IMR-90 (cell line): ENCODE measurements around the gene IST1. TPM values are rescaled to one million over a fixed set of nuclear protein-coding genes. Genes with fewer than 3 reads are reported as not detected.

Experiments used
- ATAC-seq: fragments of 200-7000 bp; cut with Tn5 transposase; 2 replicates; pipeline ENCODE4 v1.9.1; 2020; ENCODE audit warnings: low read depth, mild to moderate bottlenecking, moderate library complexity
- BruUV-seq: library from RNA; stranded (reverse); fragments of 400-500 nt; replicated peaks from 2 replicates; lab custom pipeline; 2021; lab: Mats Ljungman, UMichigan
- CTCF ChIA-PET: fragments of 300-600 bp; formaldehyde crosslinking; extraction: SDS; loops from one replicate; lab custom pipeline; 2021; ENCODE audit warnings: antibody characterized with exemption; lab: Yijun Ruan, JAX
- POLR2A ChIA-PET: fragments of 300-600 bp; sonication (Branson Sonifier 250); formaldehyde crosslinking; loops from one replicate; lab custom pipeline; 2022; ENCODE audit warnings: antibody characterized with exemption; ENCODE audit not compliant: unreplicated experiment; lab: Charles Lee
- DNase-seq: peaks from one replicate; pipeline ENCODE4 v3.0.0; 2013
- H2AFZ ChIP-seq: replicated peaks from 2 replicates; pipeline ENCODE3; 2013; ENCODE audit warnings: low read length, mild to moderate bottlenecking; ENCODE audit not compliant: poor library complexity
- H2AK5ac ChIP-seq: 2 replicates; pipeline ENCODE4 v1.6.1; 2013; ENCODE audit warnings: low read depth, low read length, inconsistent platforms
- H2AK9ac ChIP-seq: replicated peaks from 2 replicates; pipeline ENCODE3; 2013; ENCODE audit warnings: mild to moderate bottlenecking, low read depth, low read length, moderate library complexity; ENCODE audit not compliant: poor library complexity
- H2BK120ac ChIP-seq: 2 replicates; pipeline ENCODE4 v1.6.1; 2013; ENCODE audit warnings: low read depth, low read length, inconsistent platforms
- H2BK15ac ChIP-seq: 3 replicates; pipeline ENCODE4 v1.6.1; 2013; ENCODE audit warnings: low read depth, low read length, inconsistent platforms
- H2BK20ac ChIP-seq: 2 replicates; pipeline ENCODE4 v1.6.1; 2013; ENCODE audit warnings: low read depth, mild to moderate bottlenecking, inconsistent platforms, low read length, moderate library complexity
- H2BK5ac ChIP-seq: 2 replicates; pipeline ENCODE4 v1.6.1; 2013; ENCODE audit warnings: mild to moderate bottlenecking, low read depth, low read length, inconsistent platforms; ENCODE audit not compliant: poor library complexity, severe bottlenecking
- H3K14ac ChIP-seq: replicated peaks from 2 replicates; pipeline ENCODE4 v1.6.1; 2013; ENCODE audit warnings: low read depth, low read length, inconsistent platforms
- H3K18ac ChIP-seq: 2 replicates; pipeline ENCODE4 v1.6.1; 2013; ENCODE audit warnings: low read depth, low read length, control low read depth
- H3K23ac ChIP-seq: 2 replicates; pipeline ENCODE4 v1.6.1; 2013; ENCODE audit warnings: low read depth, low read length, inconsistent platforms
- H3K27ac ChIP-seq: 2 replicates; pipeline ENCODE4 v1.5.1; 2013; ENCODE audit warnings: mild to moderate bottlenecking, control low read depth, low read length; ENCODE audit not compliant: insufficient read depth
- H3K27me3 ChIP-seq: 2 replicates; pipeline ENCODE4 v1.6.1; 2013; ENCODE audit warnings: low read length; ENCODE audit not compliant: control insufficient read depth, insufficient read depth
- H3K36me3 ChIP-seq: 2 replicates; pipeline ENCODE4 v1.6.1; 2013; ENCODE audit warnings: low read length, mixed read lengths; ENCODE audit not compliant: control insufficient read depth, insufficient read depth
- H3K4ac ChIP-seq: 2 replicates; pipeline ENCODE4 v1.6.1; 2013; ENCODE audit warnings: low read depth, low read length, inconsistent platforms
- H3K4me1 ChIP-seq: 2 replicates; pipeline ENCODE4 v1.6.1; 2013; ENCODE audit warnings: low read length, mixed read lengths; ENCODE audit not compliant: control insufficient read depth, insufficient read depth
- H3K4me2 ChIP-seq: 2 replicates; pipeline ENCODE4 v1.6.1; 2013; ENCODE audit warnings: low read depth, mild to moderate bottlenecking, control low read depth, low read length, moderate library complexity
- H3K4me3 ChIP-seq: 2 replicates; pipeline ENCODE4 v1.5.1; 2013; ENCODE audit warnings: low read depth, mild to moderate bottlenecking, control low read depth, low read length, moderate library complexity; ENCODE audit not compliant: insufficient read depth
- H3K56ac ChIP-seq: 2 replicates; pipeline ENCODE4 v1.6.1; 2013; ENCODE audit warnings: low read length, inconsistent platforms; ENCODE audit not compliant: insufficient read depth; ENCODE audit errors: extremely low read depth
- H3K79me1 ChIP-seq, 2 experiments: 2 replicates each; pipeline ENCODE4 v1.6.1; 2013; ENCODE audit warnings: low read length in 2 of 2, inconsistent platforms in 1 of 2, low read depth in 1 of 2
- H3K9ac ChIP-seq: 2 replicates; pipeline ENCODE4 v1.6.1; 2013; ENCODE audit warnings: low read depth, low read length, control low read depth
- H3K9me1 ChIP-seq: 2 replicates; pipeline ENCODE4 v1.6.1; 2013; ENCODE audit warnings: low read length, inconsistent platforms; ENCODE audit not compliant: insufficient read depth
- H3K9me3 ChIP-seq: 2 replicates; pipeline ENCODE4 v1.6.1; 2013; ENCODE audit warnings: low read length; ENCODE audit not compliant: control insufficient read depth, insufficient read depth
- H4K20me1 ChIP-seq: 2 replicates; pipeline ENCODE4 v1.6.1; 2013; ENCODE audit warnings: low read length, inconsistent platforms; ENCODE audit not compliant: insufficient read depth
- H4K5ac ChIP-seq: 2 replicates; pipeline ENCODE4 v1.6.1; 2013; ENCODE audit warnings: mild to moderate bottlenecking, low read depth, low read length, control low read depth
- H4K8ac ChIP-seq, 2 experiments: 2 replicates each; pipeline ENCODE4 v1.6.1; 2013; ENCODE audit warnings: low read depth in 2 of 2, low read length in 2 of 2, control low read depth in 1 of 2, inconsistent platforms in 1 of 2
- H4K91ac ChIP-seq: 2 replicates; pipeline ENCODE4 v1.6.1; 2013; ENCODE audit warnings: low read depth, low read length, inconsistent platforms; ENCODE audit not compliant: insufficient read depth
- BHLHE40 ChIP-seq: fragments of 150-350 bp; IDR thresholded peaks from 2 replicates; pipeline ENCODE4 v1.6.1; 2016; ENCODE audit warnings: mild to moderate bottlenecking, low read depth, low read length
- MAFK ChIP-seq: IDR thresholded peaks from 2 replicates; pipeline ENCODE4 v1.6.1; 2012; ENCODE audit warnings: low read depth, low read length, improper control_type of control experiment
- MAZ ChIP-seq: IDR thresholded peaks from 2 replicates; pipeline ENCODE4 v1.6.1; 2012; ENCODE audit warnings: low read depth, mild to moderate bottlenecking, low read length, improper control_type of control experiment, moderate library complexity, borderline replicate concordance
- WGBS, 2 experiments: methylation state at CpG; one replicate each; pipeline versions ENCODE4 v1.1.5 to v1.1.7; 2013; ENCODE audit warnings: missing lambda C conversion rate in 2 of 2; ENCODE audit not compliant: insufficient read length in 1 of 2; ENCODE audit errors: extremely low coverage in 2 of 2; 5-methylcytosine and 5-hydroxymethylcytosine counted together
- dilution Hi-C: fragments of 300-500 bp; cut with HindIII; formaldehyde crosslinking; loops from one replicate; pipeline ENCODE4 v1.14.3; 2018; ENCODE audit warnings: low sequenced_read_pairs; ENCODE audit not compliant: unreplicated experiment
- in situ Hi-C: fragments of 300-500 bp; cut with MboI; formaldehyde crosslinking; loops from 3 replicates; pipeline ENCODE4 v1.14.3; 2019; ENCODE audit warnings: low sequenced_read_pairs, inconsistent platforms, mixed read lengths
- intact Hi-C: fragments of 100-400 bp; cut with micrococcal nuclease; formaldehyde crosslinking; loops from 2 replicates; pipeline ENCODE4 v1.10.0; 2022
- polyA plus RNA-seq, 3 experiments: library from polyadenylated mRNA; depleted of rRNA; stranded (reverse); fragments of >200 nt; gene quantifications; 2 replicates each; pipeline ENCODE4 v1.2.3, GENCODE V29; 2012; ENCODE audit warnings: low replicate concordance in 1 of 3
- total RNA-seq: library from RNA; depleted of rRNA; stranded (reverse); fragments of >200 nt; gene quantifications from 2 replicates; pipeline ENCODE4 v1.2.3, GENCODE V29; 2012

The IST1 gene
- total and polyA plus RNA-seq, 2 of the 4 experiments (the other 2 are of a cell fraction), result 134 to 186 TPM

GRCh38 chr16:71899171-71899570, 3.8 kb downstream of the IST1 start:
- Histone ChIP-seq H3K4me2 (no peak overlapping the region), H3K79me1 (peaks cover 0 to 25% of the 10 kb centered on the region in 2 experiments; a peak in 2 of 4 replicates), H2BK120ac (no peak overlapping the region), H2BK5ac (no peak overlapping the region), H2AK9ac (no peak overlapping the region), H2BK20ac (no peak overlapping the region), H3K4ac (no peak overlapping the region), H3K9me3 (no peaks in the 10 kb centered on the region), H3K18ac (no peak overlapping the region), H4K8ac (no peak overlapping the region), H4K91ac (no peak overlapping the region), H3K9ac (no peak overlapping the region), H3K4me3 (no peak overlapping the region), H4K20me1 (peaks cover 81% of the 10 kb centered on the region), H3K36me3 (peaks cover 2% of the 10 kb centered on the region; the same call in 1 of the 2 replicates), H2BK15ac (no peak overlapping the region), H4K5ac (no peak overlapping the region), H2AFZ (no peak overlapping the region), H3K56ac (no peak overlapping the region), H3K27ac (no peak overlapping the region), H3K23ac (0 out of 2 replicates have a peak overlapping the region, but pooled peaks have one; percentile 60), H3K14ac (no peak overlapping the region), H3K4me1 (peaks cover 2% of the 10 kb centered on the region), H3K9me1 (peaks cover 5% of the 10 kb centered on the region), H3K27me3 (no peaks in the 10 kb centered on the region), H2AK5ac (no peak overlapping the region)
- DNase-seq (no peak), ATAC-seq (no peak)
- intact Hi-C loops, result loop anchor here (5.0 kb wide), 1 partner anchor 63 kb away; no protein-coding TSS in a partner anchor
- dilution Hi-C loops, result no loop called here
- 100% methylated on average over 1 of the region's 4 CpGs; no CpG with 5 or more reads in 1 of the 2 experiments for WGBS, 2 experiments
- in situ Hi-C loops, result no loop called here
- ChIA-PET CTCF (interaction anchor here (0.6 to 1.2 kb wide), 2 partner anchors 63 to 462 kb away, joined by 3 to 8 read pairs; no protein-coding TSS in a partner anchor), POLR2A (interaction anchor here (0.8 kb wide), 1 partner anchor 92 kb away, joined by 3 read pairs; no protein-coding TSS in a partner anchor)
- no peak for TF ChIP-seq MAFK
- TF ChIP-seq MAZ, result no peak
- no peak for TF ChIP-seq BHLHE40
- no TSS peak for BruUV-seq
